ENCODE data around the gene CCN2. TPM values are rescaled to one million over a fixed set of nuclear protein-coding genes. Genes with fewer than 3 reads are reported as not detected.

The CCN2 gene
- total RNA-seq, 1 donor from 2014 or later = 24.2 TPM

- Mint-ChIP-seq H3K36me3 (ENCODE audit: low read depth) (no peaks in the 10 kb centered on the region), H3K27ac (ENCODE audit: unreplicated experiment) (no peak overlapping the region), H3K9me3 (peaks cover 4% of the 10 kb centered on the region), H3K4me1 (no peaks in the 10 kb centered on the region), H3K4me3 (no peak overlapping the region), H3K27me3 (ENCODE audit: low read depth) (no peaks in the 10 kb centered on the region)
- DNase-seq (ENCODE audit: low read depth, low spot score) = no peak
- TF ChIP-seq, protein P1, sequence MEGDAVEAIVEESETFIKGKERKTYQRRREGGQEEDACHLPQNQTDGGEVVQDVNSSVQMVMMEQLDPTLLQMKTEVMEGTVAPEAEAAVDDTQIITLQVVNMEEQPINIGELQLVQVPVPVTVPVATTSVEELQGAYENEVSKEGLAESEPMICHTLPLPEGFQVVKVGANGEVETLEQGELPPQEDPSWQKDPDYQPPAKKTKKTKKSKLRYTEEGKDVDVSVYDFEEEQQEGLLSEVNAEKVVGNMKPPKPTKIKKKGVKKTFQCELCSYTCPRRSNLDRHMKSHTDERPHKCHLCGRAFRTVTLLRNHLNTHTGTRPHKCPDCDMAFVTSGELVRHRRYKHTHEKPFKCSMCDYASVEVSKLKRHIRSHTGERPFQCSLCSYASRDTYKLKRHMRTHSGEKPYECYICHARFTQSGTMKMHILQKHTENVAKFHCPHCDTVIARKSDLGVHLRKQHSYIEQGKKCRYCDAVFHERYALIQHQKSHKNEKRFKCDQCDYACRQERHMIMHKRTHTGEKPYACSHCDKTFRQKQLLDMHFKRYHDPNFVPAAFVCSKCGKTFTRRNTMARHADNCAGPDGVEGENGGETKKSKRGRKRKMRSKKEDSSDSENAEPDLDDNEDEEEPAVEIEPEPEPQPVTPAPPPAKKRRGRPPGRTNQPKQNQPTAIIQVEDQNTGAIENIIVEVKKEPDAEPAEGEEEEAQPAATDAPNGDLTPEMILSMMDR (conservative IDR thresholded peaks at IDR 0.05) = no peak
Observed at GRCh38 chr6:131936156-131936555, 15.0 kb downstream of the CCN2 start.

DNA sequence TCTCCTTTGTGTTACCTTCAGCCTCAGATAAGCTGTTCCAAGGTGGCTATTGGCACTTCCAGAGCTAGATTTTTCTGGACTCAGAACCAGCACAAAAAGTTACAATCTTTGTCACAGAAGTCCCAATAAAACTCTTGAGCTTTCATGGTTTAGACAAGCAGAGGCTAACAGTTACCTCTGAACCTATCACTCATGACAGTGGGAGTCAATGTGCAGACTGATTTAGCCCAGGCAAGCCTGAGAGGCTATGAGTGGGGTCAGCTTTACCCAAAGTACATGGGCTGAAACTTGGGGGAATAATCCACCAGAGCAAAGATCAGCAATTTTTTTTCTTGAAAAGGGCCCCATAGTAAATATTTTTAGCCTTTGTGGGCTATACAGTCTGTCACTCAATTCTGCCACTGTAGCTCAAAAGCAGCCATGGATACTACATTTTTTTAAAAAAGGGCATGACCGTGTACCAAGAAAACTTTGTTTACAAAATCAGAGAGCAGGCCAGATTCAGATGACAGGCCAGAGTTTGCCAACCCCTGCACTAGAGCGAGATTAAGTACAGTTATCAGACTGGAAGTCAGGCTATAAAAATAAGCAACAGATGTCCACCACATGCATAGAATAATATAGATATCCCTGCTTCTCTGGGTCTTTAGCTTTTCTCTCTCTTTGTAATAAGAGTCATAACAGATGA lies 20.0 kb downstream of the CCN2 start:
- H3K27me3 Mint-ChIP-seq (ENCODE audit: low read depth) = no peaks in the 10 kb centered on the region
- H3K36me3 Mint-ChIP-seq (ENCODE audit: low read depth) = no peaks in the 10 kb centered on the region
- DNase-seq (ENCODE audit: low read depth, low spot score) = no peak
- TF ChIP-seq, protein P1 (conservative IDR thresholded peaks at IDR 0.05) = no peak
- H3K4me1 Mint-ChIP-seq = no peaks in the 10 kb centered on the region
- H3K27ac Mint-ChIP-seq (ENCODE audit: unreplicated experiment) = no peak overlapping the region
- no peak overlapping the region for H3K4me3 Mint-ChIP-seq
- H3K9me3 Mint-ChIP-seq = no peaks in the 10 kb centered on the region

DNA sequence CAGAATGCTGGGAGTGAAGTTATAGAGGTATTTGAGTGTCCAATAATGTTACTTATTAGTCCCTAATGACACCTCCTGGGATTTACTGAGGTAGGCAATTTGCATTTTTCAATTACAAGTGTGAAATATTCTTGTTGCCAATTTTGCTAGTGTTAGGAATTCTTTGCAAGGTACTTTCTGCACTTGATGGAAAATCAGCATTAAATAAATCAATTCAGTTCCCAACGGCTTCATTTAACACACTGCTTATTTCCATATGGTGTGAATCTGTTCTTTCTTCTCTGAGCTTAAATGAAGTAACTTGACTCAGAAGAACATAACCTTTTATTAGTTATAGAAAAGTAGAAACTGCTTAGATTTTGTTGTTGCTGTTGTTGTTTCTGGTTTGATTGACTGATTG lies 21.2 kb downstream of the CCN2 start:
- TF ChIP-seq, protein P1 (conservative IDR thresholded peaks at IDR 0.05) = no peak
- H3K4me3 Mint-ChIP-seq = no peak overlapping the region
- DNase-seq (ENCODE audit: low read depth, low spot score) = no peak
- no peak overlapping the region for H3K27ac Mint-ChIP-seq (ENCODE audit: unreplicated experiment)
- no peaks in the 10 kb centered on the region for H3K9me3 Mint-ChIP-seq
- no peaks in the 10 kb centered on the region for H3K4me1 Mint-ChIP-seq
- no peaks in the 10 kb centered on the region for H3K27me3 Mint-ChIP-seq (ENCODE audit: low read depth)
- H3K36me3 Mint-ChIP-seq (ENCODE audit: low read depth) = no peaks in the 10 kb centered on the region

GRCh38 chr6:131929264-131929663 lies 21.9 kb downstream of the CCN2 start:
- Mint-ChIP-seq H3K36me3 (ENCODE audit: low read depth) (no peaks in the 10 kb centered on the region), H3K27ac (ENCODE audit: unreplicated experiment) (no peak overlapping the region), H3K4me1 (no peaks in the 10 kb centered on the region), H3K27me3 (ENCODE audit: low read depth) (no peaks in the 10 kb centered on the region), H3K9me3 (no peaks in the 10 kb centered on the region), H3K4me3 (no peak overlapping the region)
- TF ChIP-seq, protein P1 (conservative IDR thresholded peaks at IDR 0.05) = no peak
- no peak for DNase-seq (ENCODE audit: low read depth, low spot score)

DNA sequence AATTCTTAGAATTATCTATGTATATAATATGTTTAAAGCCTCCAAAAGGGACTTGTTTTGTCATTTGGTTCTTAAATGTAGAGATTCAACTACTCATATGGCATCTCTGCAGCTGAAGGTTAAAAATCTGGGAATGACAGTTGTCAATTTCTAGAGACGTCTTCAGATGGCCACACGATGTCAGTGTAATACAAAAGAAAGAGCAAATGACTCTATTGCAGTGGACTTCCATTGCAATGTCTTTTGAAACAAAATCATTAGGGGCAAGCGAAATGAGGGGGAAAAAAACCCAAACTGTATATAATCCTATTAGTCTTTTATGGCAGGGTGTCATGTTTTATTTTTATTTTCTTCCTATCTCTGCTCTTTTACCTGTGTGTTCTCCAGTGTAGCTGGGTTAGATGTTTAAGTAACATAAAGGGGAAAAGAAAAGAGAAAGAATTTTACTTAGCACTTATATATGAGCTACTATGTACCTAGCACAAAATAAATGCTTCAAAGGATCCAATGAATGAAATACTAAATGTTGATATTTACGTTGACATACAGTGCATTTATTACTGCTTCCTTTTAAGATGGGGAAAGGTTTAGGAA lies 26.2 kb downstream of the CCN2 start:
- H3K27ac Mint-ChIP-seq (ENCODE audit: unreplicated experiment) = no peak overlapping the region
- H3K4me1 Mint-ChIP-seq = no peaks in the 10 kb centered on the region
- peaks cover 3% of the 10 kb centered on the region for H3K36me3 Mint-ChIP-seq (ENCODE audit: low read depth)
- DNase-seq (ENCODE audit: low read depth, low spot score) = no peak
- peaks cover 8% of the 10 kb centered on the region for H3K9me3 Mint-ChIP-seq
- TF ChIP-seq, protein P1 (conservative IDR thresholded peaks at IDR 0.05) = peak; percentile 72
- H3K27me3 Mint-ChIP-seq (ENCODE audit: low read depth) = no peaks in the 10 kb centered on the region
- no peak overlapping the region for H3K4me3 Mint-ChIP-seq

Measured in neural crest cell (in vitro differentiated cells).